ENCODE measurements around the gene LAMB4.

- TF ChIP-seq CTCF (conservative IDR thresholded peaks at IDR 0.05) (no peak), ZFX (IDR thresholded peaks at IDR 0.05) (no peak)
These were observed 35.8 kb downstream of the LAMB4 start for GRCh38 chr7:108094346-108094745.

Measured in C4-2B (cell line).